Activated naive CD8-positive, alpha-beta T cell treated with anti-CD3 and anti-CD28 coated beads for 36 hours (primary cell): ENCODE measurements around the gene KCNJ14. TPM values are rescaled to one million over a fixed set of nuclear protein-coding genes. Genes with fewer than 3 reads are reported as not detected.

Source experiments
- DNase-seq: peaks from one replicate; pipeline ENCODE4 v3.0.0; 2021
- H3K27ac Mint-ChIP-seq: one replicate; pipeline ENCODE4 v1.8.0; 2022; ENCODE audit warnings: mild to moderate bottlenecking, moderate library complexity, mixed read lengths
- H3K27me3 Mint-ChIP-seq: one replicate; pipeline ENCODE4 v1.8.0; 2022; ENCODE audit warnings: mild to moderate bottlenecking, mixed read lengths
- H3K36me3 Mint-ChIP-seq: one replicate; pipeline ENCODE4 v1.8.0; 2021; ENCODE audit warnings: mild to moderate bottlenecking, mixed read lengths
- H3K4me1 Mint-ChIP-seq: one replicate; pipeline ENCODE4 v1.8.0; 2021; ENCODE audit warnings: mixed read lengths
- H3K4me3 Mint-ChIP-seq: one replicate; pipeline ENCODE4 v1.8.0; 2022; ENCODE audit warnings: mild to moderate bottlenecking, moderate library complexity, mixed read lengths
- H3K9me3 Mint-ChIP-seq: one replicate; pipeline ENCODE4 v1.8.0; 2022; ENCODE audit warnings: mixed read lengths
- total RNA-seq, 2 experiments: library from RNA; stranded (reverse); gene quantifications; one replicate each; pipeline ENCODE4 v1.2.3, GENCODE V29; 2021

The KCNJ14 gene
- total RNA-seq, 2 experiments from 2014 or later: 1.4 to 1.5 TPM

GRCh38 chr19:48512504-48513288 lies 57.3 kb downstream of the KCNJ14 start:
- H3K27ac Mint-ChIP-seq: no peak overlapping the region
- H3K4me3 Mint-ChIP-seq: no peak overlapping the region
- DNase-seq: no peak
- no peaks in the 10 kb centered on the region for H3K9me3 Mint-ChIP-seq
- no peaks in the 10 kb centered on the region for H3K27me3 Mint-ChIP-seq
- H3K36me3 Mint-ChIP-seq: no peaks in the 10 kb centered on the region
- H3K4me1 Mint-ChIP-seq: peaks cover 11% of the 10 kb centered on the region

DNA sequence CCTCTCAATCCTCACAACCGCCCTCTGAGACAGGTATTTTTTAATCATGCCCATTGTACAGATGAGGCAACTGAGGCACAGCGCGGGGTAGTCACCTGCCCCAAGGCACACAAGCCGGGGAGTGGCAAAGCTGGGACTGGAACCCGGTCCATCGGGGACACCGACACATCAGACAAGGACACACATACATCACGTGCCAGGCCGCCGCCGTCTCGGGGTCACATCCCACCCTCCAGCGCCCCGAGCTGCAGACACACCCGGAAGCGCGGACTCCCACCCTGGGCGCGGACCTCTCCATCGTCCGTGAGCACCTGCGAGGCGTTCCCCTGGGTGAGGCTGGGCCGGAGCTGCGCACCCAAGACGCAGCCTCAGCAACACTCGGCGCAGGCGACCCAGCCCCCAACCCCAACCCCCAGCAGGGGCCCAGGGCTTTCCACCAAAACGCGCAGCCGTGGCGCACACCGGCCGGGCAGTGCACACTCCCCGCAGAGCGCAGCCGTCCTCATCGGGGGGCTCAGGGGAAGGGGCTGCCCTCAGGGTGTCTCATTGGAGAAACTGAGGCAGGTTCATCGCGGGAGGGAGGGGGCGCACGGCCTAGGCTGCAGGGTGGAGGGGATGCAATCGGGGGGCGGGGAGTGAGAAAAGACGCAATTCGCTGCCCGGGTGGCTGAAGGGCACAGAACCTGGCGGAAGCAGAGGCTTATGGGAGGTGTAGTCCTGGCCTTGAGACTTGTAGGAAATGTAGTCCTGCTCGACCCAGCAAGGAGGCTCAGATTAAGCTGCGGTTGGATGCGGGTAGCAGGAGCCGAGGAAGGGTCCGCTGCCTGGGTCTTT lies 58.1 kb downstream of the KCNJ14 start:
- Mint-ChIP-seq H3K27me3 (no peaks in the 10 kb centered on the region), H3K9me3 (no peaks in the 10 kb centered on the region), H3K36me3 (no peaks in the 10 kb centered on the region), H3K27ac (no peak overlapping the region), H3K4me1 (peaks cover 11% of the 10 kb centered on the region), H3K4me3 (no peak overlapping the region)
- peak; percentile 77 for DNase-seq

GRCh38 chr19:48514123-48514458 lies 58.7 kb downstream of the KCNJ14 start:
- no peaks in the 10 kb centered on the region for H3K9me3 Mint-ChIP-seq
- no peak overlapping the region for H3K27ac Mint-ChIP-seq
- H3K36me3 Mint-ChIP-seq: no peaks in the 10 kb centered on the region
- no peak for DNase-seq
- H3K4me1 Mint-ChIP-seq: peaks cover 11% of the 10 kb centered on the region
- no peak overlapping the region for H3K4me3 Mint-ChIP-seq
- H3K27me3 Mint-ChIP-seq: no peaks in the 10 kb centered on the region

- H3K4me3 Mint-ChIP-seq: no peak overlapping the region
- H3K27ac Mint-ChIP-seq: peak overlapping the region; percentile 62
- no peaks in the 10 kb centered on the region for H3K27me3 Mint-ChIP-seq
- H3K36me3 Mint-ChIP-seq: no peaks in the 10 kb centered on the region
- no peaks in the 10 kb centered on the region for H3K9me3 Mint-ChIP-seq
- DNase-seq: no peak
- peaks cover 4% of the 10 kb centered on the region for H3K4me1 Mint-ChIP-seq
These were observed 61.2 kb downstream of the KCNJ14 start for GRCh38 chr19:48516536-48516935.

Other genes starting within 250 kb of the KCNJ14 start
- gene CARD8, start 199.7 kb upstream of the KCNJ14 start, total RNA-seq: 100 to 1,000 TPM; 102 to 103 TPM
- under 1 TPM; 0.44 to 0.60 TPM for gene ZNF114, start 185.5 kb upstream of the KCNJ14 start, total RNA-seq
- gene EMP3, start 130.0 kb upstream of the KCNJ14 start, total RNA-seq: 100 to 1,000 TPM; 185 to 187 TPM
- 10 to 100 TPM; 15.5 to 16.6 TPM for gene TMEM143, start 91.6 kb upstream of the KCNJ14 start, total RNA-seq
- under 1 TPM in 1 of 2 experiments, not detected in 1; 0.31 TPM for gene SYNGR4, start 91.2 kb upstream of the KCNJ14 start, total RNA-seq
- gene KDELR1, start 64.0 kb upstream of the KCNJ14 start, total RNA-seq: 10 to 100 TPM; 72.5 to 73.9 TPM
- gene GRIN2D, start 61.9 kb upstream of the KCNJ14 start, total RNA-seq: under 1 TPM; 0.28 to 0.29 TPM
- 10 to 100 TPM; 91.1 to 98.5 TPM for gene GRWD1, start 9.6 kb upstream of the KCNJ14 start, total RNA-seq
- gene CYTH2, start 13.8 kb downstream of the KCNJ14 start, total RNA-seq: 10 to 100 TPM; 18.2 to 21.7 TPM
- gene LMTK3, start 56.3 kb downstream of the KCNJ14 start, total RNA-seq: 1 to 10 TPM; 2.2 to 2.8 TPM
- gene SULT2B1, start 96.6 kb downstream of the KCNJ14 start, total RNA-seq: not detected
- gene SPACA4, start 151.2 kb downstream of the KCNJ14 start, total RNA-seq: not detected
- gene FAM83E, start 159.5 kb downstream of the KCNJ14 start, total RNA-seq: 1 to 10 TPM; 4.4 TPM
- gene RPL18, start 163.6 kb downstream of the KCNJ14 start, total RNA-seq: 1,000 to 10,000 TPM; 1,968 to 2,008 TPM
- gene SPHK2, start 163.9 kb downstream of the KCNJ14 start, total RNA-seq: 10 to 100 TPM; 36.7 to 40.8 TPM
- 10 to 100 TPM in 1 of 2 experiments, 1 to 10 TPM in 1; 9.3 to 10.1 TPM for gene DBP, start 181.8 kb downstream of the KCNJ14 start, total RNA-seq
- 10 to 100 TPM; 11.9 to 14.1 TPM for gene CA11, start 190.6 kb downstream of the KCNJ14 start, total RNA-seq
- under 1 TPM; 0.21 to 0.24 TPM for gene NTN5, start 217.4 kb downstream of the KCNJ14 start, total RNA-seq
- not detected for gene FUT2, start 240.4 kb downstream of the KCNJ14 start, total RNA-seq